ENCODE data around the gene TRMT1. TPM values are rescaled to one million over a fixed set of nuclear protein-coding genes. Genes with fewer than 3 reads are reported as not detected.
A peak's percentile ranks its signal among the peaks of the same experiment; 100 is the strongest.

The TRMT1 gene
- total and polyA plus RNA-seq, 2 experiments from 2014 or later: 88.6 to 90.1 TPM

DNA sequence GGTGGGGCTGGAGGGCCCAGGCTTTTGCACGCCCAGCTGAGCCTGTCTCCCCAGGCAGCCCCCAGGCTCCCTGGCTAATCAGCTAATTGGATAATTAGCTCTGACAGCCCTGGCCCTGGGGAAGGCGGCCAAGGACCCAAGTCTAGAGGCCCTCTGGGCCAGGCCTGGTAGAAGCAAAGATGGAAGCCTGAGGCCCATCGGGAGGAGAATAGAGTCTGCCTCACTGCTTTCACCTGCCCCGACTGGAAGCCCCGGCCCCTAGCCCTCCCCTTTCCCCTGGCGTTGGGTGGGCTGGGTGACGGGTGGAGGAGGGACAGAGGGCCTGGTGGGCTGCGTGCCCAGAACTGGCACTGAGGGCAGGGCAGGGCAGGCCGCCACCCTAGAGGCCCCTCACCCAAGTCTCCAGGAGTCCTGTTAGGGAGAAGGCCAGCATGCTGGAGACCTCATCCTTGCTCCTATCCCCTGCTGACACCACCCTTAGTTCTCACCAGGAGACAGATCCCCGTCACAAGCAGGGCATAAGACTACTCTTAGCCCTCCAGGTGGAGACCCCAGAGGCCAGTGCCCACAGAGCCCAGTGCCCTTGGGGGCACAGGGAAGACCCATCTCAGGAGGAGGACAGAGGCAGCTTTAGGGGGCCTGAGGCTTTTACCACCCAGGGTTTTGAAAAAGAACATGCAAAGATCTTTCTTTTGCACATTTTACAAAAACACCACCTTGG lies 25.9 kb downstream of the TRMT1 start:
- TF ChIP-seq EZH2phosphoT487 (IDR thresholded peaks at IDR 0.05; ENCODE audit: unreplicated experiment) (no peak), POLR2AphosphoS5 (IDR thresholded peaks at IDR 0.05; ENCODE audit: low read depth) (no peak), JUNB (IDR thresholded peaks at IDR 0.05; ENCODE audit: unreplicated experiment) (no peak), EZH2 (IDR thresholded peaks at IDR 0.05; ENCODE audit: low read depth, unreplicated experiment) (no peak), STAT1 (IDR thresholded peaks at IDR 0.05; ENCODE audit: unreplicated experiment) (no peak), REST (IDR thresholded peaks at IDR 0.05; ENCODE audit: unreplicated experiment) (no peak), ZNF331 (CRISPR knock-in tag; IDR thresholded peaks at IDR 0.05; ENCODE audit: low read depth) (no peak), ETS1 (IDR thresholded peaks at IDR 0.05) (no peak), CREB1 (CRISPR knock-in tag; IDR thresholded peaks at IDR 0.05; ENCODE audit: low read depth) (no peak), NANOG (IDR thresholded peaks at IDR 0.05; ENCODE audit: borderline replicate concordance) (no peak), ZNF114 (CRISPR knock-in tag; IDR thresholded peaks at IDR 0.05) (no peak)
- TF ChIP-seq, protein P1, sequence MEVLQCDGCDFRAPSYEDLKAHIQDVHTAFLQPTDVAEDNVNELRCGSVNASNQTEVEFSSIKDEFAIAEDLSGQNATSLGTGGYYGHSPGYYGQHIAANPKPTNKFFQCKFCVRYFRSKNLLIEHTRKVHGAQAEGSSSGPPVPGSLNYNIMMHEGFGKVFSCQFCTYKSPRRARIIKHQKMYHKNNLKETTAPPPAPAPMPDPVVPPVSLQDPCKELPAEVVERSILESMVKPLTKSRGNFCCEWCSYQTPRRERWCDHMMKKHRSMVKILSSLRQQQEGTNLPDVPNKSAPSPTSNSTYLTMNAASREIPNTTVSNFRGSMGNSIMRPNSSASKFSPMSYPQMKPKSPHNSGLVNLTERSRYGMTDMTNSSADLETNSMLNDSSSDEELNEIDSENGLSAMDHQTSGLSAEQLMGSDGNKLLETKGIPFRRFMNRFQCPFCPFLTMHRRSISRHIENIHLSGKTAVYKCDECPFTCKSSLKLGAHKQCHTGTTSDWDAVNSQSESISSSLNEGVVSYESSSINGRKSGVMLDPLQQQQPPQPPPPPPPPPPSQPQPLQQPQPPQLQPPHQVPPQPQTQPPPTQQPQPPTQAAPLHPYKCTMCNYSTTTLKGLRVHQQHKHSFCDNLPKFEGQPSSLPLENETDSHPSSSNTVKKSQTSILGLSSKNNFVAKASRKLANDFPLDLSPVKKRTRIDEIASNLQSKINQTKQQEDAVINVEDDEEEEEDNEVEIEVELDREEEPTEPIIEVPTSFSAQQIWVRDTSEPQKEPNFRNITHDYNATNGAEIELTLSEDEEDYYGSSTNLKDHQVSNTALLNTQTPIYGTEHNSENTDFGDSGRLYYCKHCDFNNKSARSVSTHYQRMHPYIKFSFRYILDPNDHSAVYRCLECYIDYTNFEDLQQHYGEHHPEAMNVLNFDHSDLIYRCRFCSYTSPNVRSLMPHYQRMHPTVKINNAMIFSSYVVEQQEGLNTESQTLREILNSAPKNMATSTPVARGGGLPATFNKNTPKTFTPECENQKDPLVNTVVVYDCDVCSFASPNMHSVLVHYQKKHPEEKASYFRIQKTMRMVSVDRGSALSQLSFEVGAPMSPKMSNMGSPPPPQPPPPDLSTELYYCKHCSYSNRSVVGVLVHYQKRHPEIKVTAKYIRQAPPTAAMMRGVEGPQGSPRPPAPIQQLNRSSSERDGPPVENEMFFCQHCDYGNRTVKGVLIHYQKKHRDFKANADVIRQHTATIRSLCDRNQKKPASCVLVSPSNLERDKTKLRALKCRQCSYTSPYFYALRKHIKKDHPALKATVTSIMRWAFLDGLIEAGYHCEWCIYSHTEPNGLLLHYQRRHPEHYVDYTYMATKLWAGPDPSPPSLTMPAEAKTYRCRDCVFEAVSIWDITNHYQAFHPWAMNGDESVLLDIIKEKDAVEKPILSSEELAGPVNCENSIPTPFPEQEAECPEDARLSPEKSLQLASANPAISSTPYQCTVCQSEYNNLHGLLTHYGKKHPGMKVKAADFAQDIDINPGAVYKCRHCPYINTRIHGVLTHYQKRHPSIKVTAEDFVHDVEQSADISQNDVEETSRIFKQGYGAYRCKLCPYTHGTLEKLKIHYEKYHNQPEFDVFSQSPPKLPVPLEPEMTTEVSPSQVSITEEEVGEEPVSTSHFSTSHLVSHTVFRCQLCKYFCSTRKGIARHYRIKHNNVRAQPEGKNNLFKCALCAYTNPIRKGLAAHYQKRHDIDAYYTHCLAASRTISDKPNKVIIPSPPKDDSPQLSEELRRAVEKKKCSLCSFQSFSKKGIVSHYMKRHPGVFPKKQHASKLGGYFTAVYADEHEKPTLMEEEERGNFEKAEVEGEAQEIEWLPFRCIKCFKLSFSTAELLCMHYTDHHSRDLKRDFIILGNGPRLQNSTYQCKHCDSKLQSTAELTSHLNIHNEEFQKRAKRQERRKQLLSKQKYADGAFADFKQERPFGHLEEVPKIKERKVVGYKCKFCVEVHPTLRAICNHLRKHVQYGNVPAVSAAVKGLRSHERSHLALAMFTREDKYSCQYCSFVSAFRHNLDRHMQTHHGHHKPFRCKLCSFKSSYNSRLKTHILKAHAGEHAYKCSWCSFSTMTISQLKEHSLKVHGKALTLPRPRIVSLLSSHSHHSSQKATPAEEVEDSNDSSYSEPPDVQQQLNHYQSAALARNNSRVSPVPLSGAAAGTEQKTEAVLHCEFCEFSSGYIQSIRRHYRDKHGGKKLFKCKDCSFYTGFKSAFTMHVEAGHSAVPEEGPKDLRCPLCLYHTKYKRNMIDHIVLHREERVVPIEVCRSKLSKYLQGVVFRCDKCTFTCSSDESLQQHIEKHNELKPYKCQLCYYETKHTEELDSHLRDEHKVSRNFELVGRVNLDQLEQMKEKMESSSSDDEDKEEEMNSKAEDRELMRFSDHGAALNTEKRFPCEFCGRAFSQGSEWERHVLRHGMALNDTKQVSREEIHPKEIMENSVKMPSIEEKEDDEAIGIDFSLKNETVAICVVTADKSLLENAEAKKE (CRISPR knock-in tag; IDR thresholded peaks at IDR 0.05): no peak
- TF ChIP-seq, protein P2, sequence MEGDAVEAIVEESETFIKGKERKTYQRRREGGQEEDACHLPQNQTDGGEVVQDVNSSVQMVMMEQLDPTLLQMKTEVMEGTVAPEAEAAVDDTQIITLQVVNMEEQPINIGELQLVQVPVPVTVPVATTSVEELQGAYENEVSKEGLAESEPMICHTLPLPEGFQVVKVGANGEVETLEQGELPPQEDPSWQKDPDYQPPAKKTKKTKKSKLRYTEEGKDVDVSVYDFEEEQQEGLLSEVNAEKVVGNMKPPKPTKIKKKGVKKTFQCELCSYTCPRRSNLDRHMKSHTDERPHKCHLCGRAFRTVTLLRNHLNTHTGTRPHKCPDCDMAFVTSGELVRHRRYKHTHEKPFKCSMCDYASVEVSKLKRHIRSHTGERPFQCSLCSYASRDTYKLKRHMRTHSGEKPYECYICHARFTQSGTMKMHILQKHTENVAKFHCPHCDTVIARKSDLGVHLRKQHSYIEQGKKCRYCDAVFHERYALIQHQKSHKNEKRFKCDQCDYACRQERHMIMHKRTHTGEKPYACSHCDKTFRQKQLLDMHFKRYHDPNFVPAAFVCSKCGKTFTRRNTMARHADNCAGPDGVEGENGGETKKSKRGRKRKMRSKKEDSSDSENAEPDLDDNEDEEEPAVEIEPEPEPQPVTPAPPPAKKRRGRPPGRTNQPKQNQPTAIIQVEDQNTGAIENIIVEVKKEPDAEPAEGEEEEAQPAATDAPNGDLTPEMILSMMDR (conservative IDR thresholded peaks at IDR 0.05; ENCODE audit: low read depth in 2 of 2): no peak
- no peak overlapping the region for H3K4me3 Mint-ChIP-seq
- Histone ChIP-seq H3F3A (replicated peaks; ENCODE audit: low read depth) (peaks cover 16% of the 10 kb centered on the region), H3K4me1 (ENCODE audit: insufficient read depth) (peaks cover 31% of the 10 kb centered on the region), H3K4me2 (peak overlapping the region; percentile 79), H4K20me1 (replicated peaks; ENCODE audit: insufficient read depth) (no peaks in the 10 kb centered on the region), H3K27me3 (ENCODE audit: insufficient read depth) (peaks cover 31% of the 10 kb centered on the region), H3K36me3 (ENCODE audit: insufficient read depth) (no peaks in the 10 kb centered on the region), H2AFZ (no peak overlapping the region), H3K4me3 (no peak overlapping the region), H3K9me2 (ENCODE audit: insufficient read depth) (no peaks in the 10 kb centered on the region), H3K27ac (ENCODE audit: low read depth) (no peak overlapping the region), H3K79me2 (replicated peaks; ENCODE audit: insufficient read depth) (no peaks in the 10 kb centered on the region)
- no peaks in the 10 kb centered on the region; the same call in 2 of the 3 replicates for H3K9me3 Mint-ChIP-seq
- H3K4me1 Mint-ChIP-seq: peaks cover 34% of the 10 kb centered on the region
- H3K36me3 Mint-ChIP-seq (ENCODE audit: low read depth): no peaks in the 10 kb centered on the region
- DNase-seq (ENCODE audit: low spot score) (no peak), ATAC-seq (no peak)
- no peak overlapping the region for H3K27ac Mint-ChIP-seq
- H3K27me3 Mint-ChIP-seq (ENCODE audit: insufficient read depth, low read depth, poor library complexity): peaks cover 40% of the 10 kb centered on the region

Measured in GM23338 (cell line).